Measurements from ENCODE around the gene ZFAND2A.
"Not testable (repeated sequence)": the region's sequence is repeated elsewhere in the genome, so short reads cannot be mapped to it uniquely, and the experiment has no call there.

Gene ZFAND2A

GRCh38 chr7:1144269-1144771 lies 15.7 kb downstream of the ZFAND2A start:
- H3K27ac Mint-ChIP-seq, result no peak overlapping the region
- H3K4me3 Mint-ChIP-seq, result no peak overlapping the region
- peaks cover 4% of the 10 kb centered on the region for H3K9me3 Mint-ChIP-seq
- no peaks in the 10 kb centered on the region for H3K36me3 Mint-ChIP-seq
- ATAC-seq, result no peak
- no peaks in the 10 kb centered on the region for H3K27me3 Mint-ChIP-seq
- H3K4me1 Mint-ChIP-seq, result peaks cover 24% of the 10 kb centered on the region

GRCh38 chr7:1143031-1143430 lies 17.0 kb downstream of the ZFAND2A start:
- peaks cover 27% of the 10 kb centered on the region for H3K4me1 Mint-ChIP-seq
- peak overlapping the region; percentile 82 for H3K27ac Mint-ChIP-seq
- not testable (repeated sequence) for ATAC-seq, H3K27me3 Mint-ChIP-seq, H3K36me3 Mint-ChIP-seq, H3K4me3 Mint-ChIP-seq, H3K9me3 Mint-ChIP-seq

- H3K9me3 Mint-ChIP-seq, result peaks cover 4% of the 10 kb centered on the region
- no peak for ATAC-seq
- peaks cover 31% of the 10 kb centered on the region for H3K4me1 Mint-ChIP-seq
- H3K27me3 Mint-ChIP-seq, result no peaks in the 10 kb centered on the region
- H3K4me3 Mint-ChIP-seq, result no peak overlapping the region
- peak overlapping the region; percentile 82 for H3K27ac Mint-ChIP-seq
- no peaks in the 10 kb centered on the region for H3K36me3 Mint-ChIP-seq
Measured at GRCh38 chr7:1142051-1142635, 17.9 kb downstream of the ZFAND2A start.

- no peaks in the 10 kb centered on the region for H3K36me3 Mint-ChIP-seq
- H3K4me1 Mint-ChIP-seq, result peaks cover 36% of the 10 kb centered on the region
- ATAC-seq, result no peak
- peaks cover 4% of the 10 kb centered on the region for H3K9me3 Mint-ChIP-seq
- H3K27me3 Mint-ChIP-seq, result no peaks in the 10 kb centered on the region
- peak overlapping the region; percentile 82 for H3K27ac Mint-ChIP-seq
- no peak overlapping the region for H3K4me3 Mint-ChIP-seq
Measured at GRCh38 chr7:1141651-1142050, 18.3 kb downstream of the ZFAND2A start.

- Mint-ChIP-seq H3K27ac (peak overlapping the region; percentile 82), H3K36me3 (no peaks in the 10 kb centered on the region), H3K27me3 (no peaks in the 10 kb centered on the region), H3K9me3 (peaks cover 4% of the 10 kb centered on the region), H3K4me3 (peak overlapping the region; percentile 26), H3K4me1 (peaks cover 39% of the 10 kb centered on the region)
- peak; percentile 50 for ATAC-seq
Measured at GRCh38 chr7:1140476-1141104, 19.4 kb downstream of the ZFAND2A start.

- H3K4me1 Mint-ChIP-seq, result peaks cover 38% of the 10 kb centered on the region
- H3K27me3 Mint-ChIP-seq, result no peaks in the 10 kb centered on the region
- H3K36me3 Mint-ChIP-seq, result peaks cover 11% of the 10 kb centered on the region
- peak overlapping the region; percentile 88 for H3K27ac Mint-ChIP-seq
- H3K9me3 Mint-ChIP-seq, result peaks cover 4% of the 10 kb centered on the region
- H3K4me3 Mint-ChIP-seq, result peak overlapping the region; percentile 89
- peak; percentile 89 for ATAC-seq
Measured at GRCh38 chr7:1137517-1138167, 22.4 kb downstream of the ZFAND2A start.

GRCh38 chr7:1136841-1137516 lies 23.0 kb downstream of the ZFAND2A start:
- peaks cover 18% of the 10 kb centered on the region for H3K36me3 Mint-ChIP-seq
- H3K4me1 Mint-ChIP-seq, result peaks cover 32% of the 10 kb centered on the region
- peak overlapping the region; percentile 88 for H3K27ac Mint-ChIP-seq
- no peak for ATAC-seq
- H3K4me3 Mint-ChIP-seq, result peak overlapping the region; percentile 68
- peaks cover 4% of the 10 kb centered on the region for H3K9me3 Mint-ChIP-seq
- H3K27me3 Mint-ChIP-seq, result no peaks in the 10 kb centered on the region

- H3K36me3 Mint-ChIP-seq, result peaks cover 24% of the 10 kb centered on the region
- ATAC-seq, result no peak
- H3K27me3 Mint-ChIP-seq, result no peaks in the 10 kb centered on the region
- no peak overlapping the region for H3K27ac Mint-ChIP-seq
- H3K4me3 Mint-ChIP-seq, result no peak overlapping the region
- H3K9me3 Mint-ChIP-seq, result peaks cover 3% of the 10 kb centered on the region
- H3K4me1 Mint-ChIP-seq, result peaks cover 17% of the 10 kb centered on the region
Measured at GRCh38 chr7:1134951-1135350, 25.0 kb downstream of the ZFAND2A start.

- no peak overlapping the region for H3K4me3 Mint-ChIP-seq
- ATAC-seq, result no peak
- H3K36me3 Mint-ChIP-seq, result peaks cover 37% of the 10 kb centered on the region
- no peaks in the 10 kb centered on the region for H3K27me3 Mint-ChIP-seq
- peaks cover 3% of the 10 kb centered on the region for H3K4me1 Mint-ChIP-seq
- H3K27ac Mint-ChIP-seq, result no peak overlapping the region
- peaks cover 3% of the 10 kb centered on the region for H3K9me3 Mint-ChIP-seq
Measured at GRCh38 chr7:1131471-1132265, 28.3 kb downstream of the ZFAND2A start.

GRCh38 chr7:1130021-1130990 lies 29.7 kb downstream of the ZFAND2A start:
- no peaks in the 10 kb centered on the region for H3K27me3 Mint-ChIP-seq
- peaks cover 3% of the 10 kb centered on the region for H3K9me3 Mint-ChIP-seq
- no peak overlapping the region for H3K27ac Mint-ChIP-seq
- H3K36me3 Mint-ChIP-seq, result peaks cover 42% of the 10 kb centered on the region
- no peak for ATAC-seq
- no peak overlapping the region for H3K4me3 Mint-ChIP-seq
- H3K4me1 Mint-ChIP-seq, result no peaks in the 10 kb centered on the region

GRCh38 chr7:1129431-1129830 lies 30.6 kb downstream of the ZFAND2A start:
- Mint-ChIP-seq H3K27me3 (no peaks in the 10 kb centered on the region), H3K27ac (no peak overlapping the region), H3K4me3 (no peak overlapping the region), H3K4me1 (no peaks in the 10 kb centered on the region), H3K36me3 (peaks cover 40% of the 10 kb centered on the region), H3K9me3 (peaks cover 3% of the 10 kb centered on the region)
- no peak for ATAC-seq

GRCh38 chr7:1127001-1127400 lies 33.0 kb downstream of the ZFAND2A start:
- peaks cover 3% of the 10 kb centered on the region for H3K9me3 Mint-ChIP-seq
- no peak for ATAC-seq
- peaks cover 28% of the 10 kb centered on the region for H3K36me3 Mint-ChIP-seq
- H3K27ac Mint-ChIP-seq, result no peak overlapping the region
- no peak overlapping the region for H3K4me3 Mint-ChIP-seq
- H3K4me1 Mint-ChIP-seq, result no peaks in the 10 kb centered on the region
- no peaks in the 10 kb centered on the region for H3K27me3 Mint-ChIP-seq

GRCh38 chr7:1125603-1125969 lies 34.4 kb downstream of the ZFAND2A start:
- no peaks in the 10 kb centered on the region for H3K9me3 Mint-ChIP-seq
- no peak overlapping the region for H3K4me3 Mint-ChIP-seq
- ATAC-seq, result no peak
- peaks cover 23% of the 10 kb centered on the region for H3K36me3 Mint-ChIP-seq
- H3K27me3 Mint-ChIP-seq, result no peaks in the 10 kb centered on the region
- H3K4me1 Mint-ChIP-seq, result no peaks in the 10 kb centered on the region
- H3K27ac Mint-ChIP-seq, result no peak overlapping the region

Data from stimulated activated memory B cell treated with anti-CD40 and anti-IgM and Interleukin-4, amounts not matched to agents 10 μg/mL and 1 μg/mL and 100 μg/mL, for 72 hours (primary cell).